ENCODE measurements around the gene RIGI. TPM values are rescaled to one million over a fixed set of nuclear protein-coding genes. Genes with fewer than 3 reads are reported as not detected.

The RIGI gene
- total and polyA plus RNA-seq, 2 of the 13 experiments (the other 11 are each of a cell fraction or from before 2014, with no cell fraction given): 3.0 to 8.2 TPM

DNA sequence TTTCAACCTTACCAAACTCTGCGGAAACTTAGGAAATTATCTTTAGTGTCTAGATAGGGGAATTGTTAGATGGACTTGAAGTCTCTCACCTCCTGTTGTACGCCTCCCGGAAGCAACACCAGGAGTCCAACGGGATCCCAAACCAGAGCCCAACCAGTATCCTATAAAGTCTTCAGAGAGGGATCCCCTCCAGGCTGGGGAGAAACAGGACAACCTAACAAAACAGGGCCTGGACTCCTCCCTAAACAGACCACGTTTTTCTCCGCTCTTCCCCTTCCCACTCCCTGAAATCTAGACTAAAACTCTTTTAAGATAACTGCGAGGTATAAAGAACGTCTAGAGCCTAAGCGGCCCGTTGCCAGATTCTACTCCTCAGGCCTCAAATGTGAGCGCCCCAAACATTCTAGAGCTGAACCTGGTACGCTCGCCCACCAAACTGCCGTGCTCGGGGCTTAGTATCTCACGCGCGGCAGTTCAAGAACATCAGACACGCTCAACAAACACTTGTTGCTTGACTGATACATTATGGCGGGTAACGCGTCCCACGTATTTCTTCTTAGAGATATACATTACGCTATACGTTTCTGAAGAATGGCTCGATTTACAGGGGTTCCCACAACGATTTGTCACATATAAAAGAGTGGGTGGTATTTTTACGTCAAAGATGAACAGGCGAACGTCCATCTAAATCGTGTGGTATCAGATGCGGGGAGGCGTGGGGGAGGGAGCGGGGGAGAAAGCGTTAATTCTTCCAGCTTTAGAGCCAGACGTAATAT, 25.5 kb upstream of the RIGI start:
- Histone ChIP-seq H3K9me3 (ENCODE audit: low read length) (no peaks in the 10 kb centered on the region), H2AFZ (ENCODE audit: low read length) (peak overlapping the region; percentile 30), H3K4me3 (replicated peaks in 1 of 3; ENCODE audit: insufficient read depth in 1 of 3, low read depth in 2 of 3, low read length in 3 of 3) (peak overlapping the region; percentile 89 to 91 (median 90)), H3K27ac (ENCODE audit: extremely low read length, insufficient read depth, low read length) (peak overlapping the region; percentile 96), H3K9ac (ENCODE audit: insufficient read depth, low read depth, low read length) (peak overlapping the region; percentile 92), H3K36me3 (replicated peaks in 1 of 2; ENCODE audit: control insufficient read depth in 1 of 2, insufficient read depth in 2 of 2, low read length in 2 of 2) (no peaks in the 10 kb centered on the region; a peak in 1 of 5 replicates), H4K20me1 (ENCODE audit: insufficient read depth, low read length) (peaks cover 25% of the 10 kb centered on the region), H3K4me2 (ENCODE audit: low read depth, low read length) (peak overlapping the region; percentile 84), H3K27me3 (ENCODE audit: control insufficient read depth in 1 of 2, insufficient read depth in 2 of 2, low read length in 2 of 2) (no peaks in the 10 kb centered on the region; a peak in 1 of 5 replicates), H3K79me2 (ENCODE audit: insufficient read depth, low read length) (peaks cover 56% of the 10 kb centered on the region), H3K4me1 (ENCODE audit: insufficient read depth, low read length) (peaks cover 34% of the 10 kb centered on the region)
- FAIRE-seq (no peak), ATAC-seq (peak; percentile 45), DNase-seq (ENCODE audit: low spot score) (peak; percentile 58)
- WGBS (ENCODE audit: low lambda C conversion rate): 0% methylated on average over 35 of the region's 36 CpGs
- intact Hi-C loops (cut with micrococcal nuclease; ENCODE audit: unreplicated experiment) (no loop called here), in situ Hi-C loops (cut with HindIII; ENCODE audit: extremely low pct_ligation_motif_present, low pct_unique_long_range_greater_than_20kb) (no loop called here)
- BruUV-seq (replicated peaks): TSS peak; percentile 49
- POLR2A ChIA-PET: interaction anchor here (1.0 to 3.6 kb wide), 13 partner anchors 12 to 702 kb away, joined by 3 to 43 read pairs (median 5); partner anchors contain the start of genes ACO1, DNAJA1, NDUFB6 and RIGI
- CTCF ChIA-PET (ENCODE audit: low intra/inter-chr PET ratio, low total read pairs): no interaction called here
- TF ChIP-seq, protein P1, sequence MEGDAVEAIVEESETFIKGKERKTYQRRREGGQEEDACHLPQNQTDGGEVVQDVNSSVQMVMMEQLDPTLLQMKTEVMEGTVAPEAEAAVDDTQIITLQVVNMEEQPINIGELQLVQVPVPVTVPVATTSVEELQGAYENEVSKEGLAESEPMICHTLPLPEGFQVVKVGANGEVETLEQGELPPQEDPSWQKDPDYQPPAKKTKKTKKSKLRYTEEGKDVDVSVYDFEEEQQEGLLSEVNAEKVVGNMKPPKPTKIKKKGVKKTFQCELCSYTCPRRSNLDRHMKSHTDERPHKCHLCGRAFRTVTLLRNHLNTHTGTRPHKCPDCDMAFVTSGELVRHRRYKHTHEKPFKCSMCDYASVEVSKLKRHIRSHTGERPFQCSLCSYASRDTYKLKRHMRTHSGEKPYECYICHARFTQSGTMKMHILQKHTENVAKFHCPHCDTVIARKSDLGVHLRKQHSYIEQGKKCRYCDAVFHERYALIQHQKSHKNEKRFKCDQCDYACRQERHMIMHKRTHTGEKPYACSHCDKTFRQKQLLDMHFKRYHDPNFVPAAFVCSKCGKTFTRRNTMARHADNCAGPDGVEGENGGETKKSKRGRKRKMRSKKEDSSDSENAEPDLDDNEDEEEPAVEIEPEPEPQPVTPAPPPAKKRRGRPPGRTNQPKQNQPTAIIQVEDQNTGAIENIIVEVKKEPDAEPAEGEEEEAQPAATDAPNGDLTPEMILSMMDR (CRISPR knock-in tag; IDR thresholded peaks at IDR 0.05): no peak
- TF ChIP-seq IKZF5 (CRISPR knock-in tag; IDR thresholded peaks at IDR 0.05) (0 out of 2 replicates have a peak, but pooled peaks have one; percentile 7), JUN (CRISPR knock-in tag; IDR thresholded peaks at IDR 0.05) (no peak), ZNF777 (CRISPR knock-in tag; IDR thresholded peaks at IDR 0.05) (peak; percentile 1; the same call in 1 of the 2 replicates), ZBTB8A (CRISPR knock-in tag; IDR thresholded peaks at IDR 0.05; ENCODE audit: borderline replicate concordance, low read depth) (no peak), ZNF292 (CRISPR knock-in tag; IDR thresholded peaks at IDR 0.05; ENCODE audit: borderline replicate concordance, low read depth) (no peak), NFKB2 (CRISPR knock-in tag; IDR thresholded peaks at IDR 0.05; ENCODE audit: borderline replicate concordance) (no peak), NCOA1 (CRISPR knock-in tag; IDR thresholded peaks at IDR 0.05) (no peak), SATB2 (CRISPR knock-in tag; IDR thresholded peaks at IDR 0.05) (no peak), ZNF10 (CRISPR knock-in tag; IDR thresholded peaks at IDR 0.05; ENCODE audit: borderline replicate concordance, low read depth) (no peak), BRD4 (CRISPR knock-in tag; IDR thresholded peaks at IDR 0.05) (no peak), ZNF652 (CRISPR knock-in tag; IDR thresholded peaks at IDR 0.05; ENCODE audit: borderline replicate concordance, low read depth) (0 out of 2 replicates have a peak, but pooled peaks have one; percentile 15), RNF219 (CRISPR knock-in tag; IDR thresholded peaks at IDR 0.05) (no peak)
- TF ChIP-seq, protein P2, sequence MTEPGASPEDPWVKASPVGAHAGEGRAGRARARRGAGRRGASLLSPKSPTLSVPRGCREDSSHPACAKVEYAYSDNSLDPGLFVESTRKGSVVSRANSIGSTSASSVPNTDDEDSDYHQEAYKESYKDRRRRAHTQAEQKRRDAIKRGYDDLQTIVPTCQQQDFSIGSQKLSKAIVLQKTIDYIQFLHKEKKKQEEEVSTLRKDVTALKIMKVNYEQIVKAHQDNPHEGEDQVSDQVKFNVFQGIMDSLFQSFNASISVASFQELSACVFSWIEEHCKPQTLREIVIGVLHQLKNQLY (CRISPR knock-in tag; IDR thresholded peaks at IDR 0.05): no peak
- TF ChIP-seq, protein P3, sequence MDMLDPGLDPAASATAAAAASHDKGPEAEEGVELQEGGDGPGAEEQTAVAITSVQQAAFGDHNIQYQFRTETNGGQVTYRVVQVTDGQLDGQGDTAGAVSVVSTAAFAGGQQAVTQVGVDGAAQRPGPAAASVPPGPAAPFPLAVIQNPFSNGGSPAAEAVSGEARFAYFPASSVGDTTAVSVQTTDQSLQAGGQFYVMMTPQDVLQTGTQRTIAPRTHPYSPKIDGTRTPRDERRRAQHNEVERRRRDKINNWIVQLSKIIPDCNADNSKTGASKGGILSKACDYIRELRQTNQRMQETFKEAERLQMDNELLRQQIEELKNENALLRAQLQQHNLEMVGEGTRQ (IDR thresholded peaks at IDR 0.05; ENCODE audit: low read depth, low read length): no peak
- TF ChIP-seq, protein P3 (CRISPR knock-in tag; IDR thresholded peaks at IDR 0.05; ENCODE audit: borderline replicate concordance): peak; percentile 37; the same call in 1 of the 2 replicates

All from HepG2 (cell line).